Liver (tissue), 9 donors: ENCODE results near the gene FOCAD. TPM values are rescaled to one million over a fixed set of nuclear protein-coding genes. Genes with fewer than 3 reads are reported as not detected.

ENCODE experiments used
- DNase-seq: peaks from one replicate; pipeline ENCODE4 v3.0.0-alpha.2; 2017; ENCODE audit warnings: low spot score
- H3K27ac ChIP-seq, 2 donors: one replicate each; pipeline ENCODE4 v1.7.0; 2013; ENCODE audit warnings: inconsistent platforms in 2 of 2, low read length in 2 of 2, control low read depth in 1 of 2, low read depth in 1 of 2, mild to moderate bottlenecking in 1 of 2
- H3K27me3 ChIP-seq, 4 donors: one replicate each; pipeline versions ENCODE4 v1.6.1 to v1.7.0; 2013; ENCODE audit warnings: low read length in 3 of 4, inconsistent platforms in 1 of 4, mild to moderate bottlenecking in 1 of 4, moderate library complexity in 1 of 4; ENCODE audit not compliant: control insufficient read depth in 4 of 4, insufficient read depth in 4 of 4
- H3K36me3 ChIP-seq, 4 donors: one replicate each; pipeline versions ENCODE4 v1.6.1 to v1.7.0; 2013; ENCODE audit warnings: low read length in 3 of 4, mild to moderate bottlenecking in 3 of 4, low read depth in 1 of 4, moderate library complexity in 1 of 4; ENCODE audit not compliant: control insufficient read depth in 4 of 4, insufficient read depth in 3 of 4
- H3K4me1 ChIP-seq, 4 donors: one replicate each; pipeline versions ENCODE4 v1.6.1 to v1.7.0; 2013; ENCODE audit warnings: low read length in 3 of 4, mild to moderate bottlenecking in 3 of 4, moderate library complexity in 1 of 4; ENCODE audit not compliant: control insufficient read depth in 4 of 4, insufficient read depth in 4 of 4
- H3K4me3 ChIP-seq, 3 donors: one replicate each; pipeline versions ENCODE4 v1.6.1 to v1.7.0; 2013; ENCODE audit warnings: low read length in 3 of 3, control low read depth in 1 of 3, low read depth in 1 of 3, mild to moderate bottlenecking in 1 of 3
- H3K9ac ChIP-seq, 2 donors: one replicate each; pipeline ENCODE4 v1.7.0; 2013; ENCODE audit warnings: low read length in 2 of 2, mild to moderate bottlenecking in 2 of 2, moderate library complexity in 2 of 2, control low read depth in 1 of 2, low read depth in 1 of 2
- H3K9me3 ChIP-seq, 4 donors: one replicate each; pipeline versions ENCODE4 v1.6.1 to v1.7.0; 2013; ENCODE audit warnings: low read length in 3 of 4; ENCODE audit not compliant: control insufficient read depth in 4 of 4
- EGR1 ChIP-seq, 2 donors: IDR thresholded peaks; 2 replicates each; pipeline ENCODE4 v1.6.1; 2016 to 2018; ENCODE audit warnings: antibody characterized with exemption in 2 of 2, low read depth in 2 of 2
- FOXA1 ChIP-seq: IDR thresholded peaks from 2 replicates; pipeline ENCODE4 v1.6.1; 2016; ENCODE audit warnings: antibody characterized with exemption
- FOXA2 ChIP-seq: IDR thresholded peaks from 2 replicates; pipeline ENCODE4 v1.6.1; 2016; ENCODE audit warnings: antibody characterized with exemption
- GABPA ChIP-seq, 2 donors: IDR thresholded peaks in 1 of 2; conservative IDR thresholded peaks in 1 of 2; 2 replicates each; pipeline ENCODE4 v1.6.1; 2016; ENCODE audit warnings: antibody characterized with exemption in 2 of 2, mild to moderate bottlenecking in 1 of 2, moderate library complexity in 1 of 2
- HNF4A ChIP-seq, 2 donors: conservative IDR thresholded peaks; 2 replicates each; pipeline ENCODE4 v1.6.1; 2016; ENCODE audit warnings: antibody characterized with exemption in 2 of 2, mild to moderate bottlenecking in 2 of 2
- HNF4G ChIP-seq: IDR thresholded peaks from 2 replicates; pipeline ENCODE4 v1.6.1; 2016; ENCODE audit warnings: antibody characterized with exemption
- JUND ChIP-seq, 2 donors: IDR thresholded peaks; 2 replicates each; pipeline ENCODE4 v1.6.1; 2016; ENCODE audit warnings: antibody characterized with exemption in 2 of 2
- NR2F2 ChIP-seq: IDR thresholded peaks from 2 replicates; pipeline ENCODE4 v1.6.1; 2016; ENCODE audit warnings: antibody characterized with exemption
- RAD21 ChIP-seq, 2 donors: IDR thresholded peaks; 2 replicates each; pipeline ENCODE4 v1.6.1; 2016; ENCODE audit warnings: antibody characterized with exemption in 2 of 2, mild to moderate bottlenecking in 2 of 2
- RXRA ChIP-seq, 2 donors: IDR thresholded peaks; 2 replicates each; pipeline ENCODE4 v1.6.1; 2017 to 2018; ENCODE audit warnings: antibody characterized with exemption in 2 of 2, mild to moderate bottlenecking in 1 of 2
- SP1 ChIP-seq: IDR thresholded peaks from 2 replicates; pipeline ENCODE4 v1.6.1; 2018; ENCODE audit warnings: antibody characterized with exemption, mild to moderate bottlenecking
- TAF1 ChIP-seq: conservative IDR thresholded peaks from 2 replicates; pipeline ENCODE4 v1.6.1; 2016; ENCODE audit warnings: antibody characterized with exemption, mild to moderate bottlenecking
- YY1 ChIP-seq: IDR thresholded peaks from 2 replicates; pipeline ENCODE4 v1.6.1; 2016; ENCODE audit warnings: antibody characterized with exemption, mild to moderate bottlenecking
- WGBS: extraction: QIAGEN DNeasy Blood & Tissue Kit; methylation state at CpG from one replicate; pipeline ENCODE4 v1.1.7; 2013; 5-methylcytosine and 5-hydroxymethylcytosine counted together
- polyA plus RNA-seq, 2 donors: library from polyadenylated mRNA; stranded (reverse) in 1 of 2; unstranded in 1 of 2; fragments of 200-250 nt in 1 of 2; fragments of >200 nt in 1 of 2; fragmentation: Nextera tagmentation in 1 of 2; extraction: Ambion mirVana in 1 of 2; gene quantifications; one replicate each; pipeline versions ENCODE4 v1.2.1 to v1.2.3, GENCODE V29; 2013 to 2015
- total RNA-seq, 2 donors: library from RNA; depleted of rRNA; stranded (reverse); fragments of >200 nt; gene quantifications; one replicate each; pipeline ENCODE4 v1.2.3, GENCODE V29; 2014
- TF ChIP-seq, protein P1 (sequence below): fragments of 150-350 bp; IDR thresholded peaks from 2 replicates; pipeline ENCODE4 v1.5.1; 2017; ENCODE audit warnings: improper control_type of control experiment, low read depth, low read length; ENCODE audit not compliant: missing input control
- TF ChIP-seq, protein P2 (sequence below): IDR thresholded peaks from 2 replicates; pipeline ENCODE4 v1.6.1; 2016; ENCODE audit warnings: antibody characterized with exemption
- TF ChIP-seq, protein P3 (sequence below): IDR thresholded peaks from 2 replicates; pipeline ENCODE4 v1.6.1; 2016; ENCODE audit warnings: antibody characterized with exemption
- TF ChIP-seq, protein P4 (sequence below): IDR thresholded peaks from 2 replicates; pipeline ENCODE4 v1.6.1; 2016; ENCODE audit warnings: antibody characterized with exemption, mild to moderate bottlenecking
- donor health status: healthy.
- donor health status: healthy.
- donor health status: healthy.
- donor health status: healthy.
- donor health status: healthy.

Gene FOCAD
- total and polyA plus RNA-seq, 4 donors, result 3.2 to 21.0 (median 10.3) TPM

DNA sequence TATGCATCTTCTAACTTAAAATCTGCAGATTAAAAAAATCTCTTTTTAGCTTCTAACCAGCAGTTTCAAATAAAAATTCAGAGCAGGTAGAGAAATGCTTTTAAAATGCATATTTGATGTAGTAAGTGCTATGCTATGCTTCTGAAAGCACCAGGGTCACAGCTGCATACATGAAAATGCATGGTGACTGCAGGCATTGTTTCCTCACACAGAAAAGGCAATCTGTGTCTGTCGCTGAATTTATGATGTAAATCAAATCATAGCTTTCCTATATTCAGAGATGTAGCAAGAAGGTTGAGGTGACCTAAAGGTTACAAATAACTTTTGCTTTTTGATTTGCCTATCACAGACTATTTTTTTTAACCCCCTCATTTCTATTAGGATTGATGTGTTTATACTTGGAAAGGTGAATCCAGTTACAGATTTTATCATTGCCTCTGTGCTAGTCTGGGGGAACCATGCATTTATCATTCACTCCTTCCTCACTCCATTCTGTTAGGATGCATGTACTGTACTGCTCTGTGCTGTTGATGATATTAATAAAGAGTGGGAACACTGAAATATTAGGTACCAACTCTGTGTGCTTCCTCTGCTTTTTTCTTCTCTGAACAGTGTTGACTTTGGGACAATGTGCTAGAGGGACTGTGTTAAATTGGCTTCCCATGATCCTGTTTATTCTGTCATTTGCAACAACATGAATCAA is 65.6 kb downstream of the FOCAD start:
- 92% methylated on average over 1 of the region's 1 CpG for WGBS
- H3K4me1 ChIP-seq, result peaks cover 0 to 10% (median 5%) of the 10 kb centered on the region in 4 donors
- H3K4me3 ChIP-seq, result no peak overlapping the region
- H3K9ac ChIP-seq, result no peak overlapping the region
- no peaks in the 10 kb centered on the region for H3K9me3 ChIP-seq
- H3K27ac ChIP-seq, result no peak overlapping the region
- TF ChIP-seq EGR1 (IDR thresholded peaks at IDR 0.05; ENCODE audit: low read depth in 2 of 2) (no peak), TAF1 (no peak), GABPA (IDR thresholded peaks at IDR 0.05 in 1 of 2, conservative IDR thresholded peaks at IDR 0.05 in 1 of 2) (no peak), JUND (IDR thresholded peaks at IDR 0.05) (no peak), NR2F2 (no peak), HNF4G (no peak), SP1 (no peak), YY1 (no peak), RXRA (IDR thresholded peaks at IDR 0.05) (no peak)
- TF ChIP-seq, protein P1, sequence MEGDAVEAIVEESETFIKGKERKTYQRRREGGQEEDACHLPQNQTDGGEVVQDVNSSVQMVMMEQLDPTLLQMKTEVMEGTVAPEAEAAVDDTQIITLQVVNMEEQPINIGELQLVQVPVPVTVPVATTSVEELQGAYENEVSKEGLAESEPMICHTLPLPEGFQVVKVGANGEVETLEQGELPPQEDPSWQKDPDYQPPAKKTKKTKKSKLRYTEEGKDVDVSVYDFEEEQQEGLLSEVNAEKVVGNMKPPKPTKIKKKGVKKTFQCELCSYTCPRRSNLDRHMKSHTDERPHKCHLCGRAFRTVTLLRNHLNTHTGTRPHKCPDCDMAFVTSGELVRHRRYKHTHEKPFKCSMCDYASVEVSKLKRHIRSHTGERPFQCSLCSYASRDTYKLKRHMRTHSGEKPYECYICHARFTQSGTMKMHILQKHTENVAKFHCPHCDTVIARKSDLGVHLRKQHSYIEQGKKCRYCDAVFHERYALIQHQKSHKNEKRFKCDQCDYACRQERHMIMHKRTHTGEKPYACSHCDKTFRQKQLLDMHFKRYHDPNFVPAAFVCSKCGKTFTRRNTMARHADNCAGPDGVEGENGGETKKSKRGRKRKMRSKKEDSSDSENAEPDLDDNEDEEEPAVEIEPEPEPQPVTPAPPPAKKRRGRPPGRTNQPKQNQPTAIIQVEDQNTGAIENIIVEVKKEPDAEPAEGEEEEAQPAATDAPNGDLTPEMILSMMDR, result no peak
- H3K27me3 ChIP-seq, result no peaks in the 10 kb centered on the region
- no peak for DNase-seq
- H3K36me3 ChIP-seq, result no peaks in the 10 kb centered on the region

DNA sequence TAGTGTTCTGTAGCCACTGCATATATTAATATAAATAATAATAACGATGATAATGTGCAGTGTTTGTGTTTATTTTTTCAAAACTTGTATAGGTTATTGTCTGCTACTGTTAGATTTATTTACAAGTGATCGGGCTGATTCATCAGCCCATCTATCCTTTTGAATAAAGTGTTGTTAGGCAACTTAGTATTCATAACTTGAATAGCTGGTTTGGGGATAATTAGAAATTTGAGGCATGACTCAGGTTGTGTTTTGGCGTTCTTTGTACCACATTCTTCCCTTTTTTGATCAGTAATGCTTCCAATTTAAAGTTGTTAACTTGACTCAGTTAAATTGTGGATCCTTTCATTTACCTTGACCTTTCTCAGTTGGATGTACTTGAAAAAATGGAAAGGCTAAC is 69.7 kb downstream of the FOCAD start:
- WGBS, result 96% methylated on average over 3 of the region's 3 CpGs
- Histone ChIP-seq H3K4me3 (no peak overlapping the region), H3K4me1 (no peaks in the 10 kb centered on the region), H3K9ac (no peak overlapping the region), H3K9me3 (no peaks in the 10 kb centered on the region), H3K27me3 (no peaks in the 10 kb centered on the region), H3K27ac (no peak overlapping the region), H3K36me3 (no peaks in the 10 kb centered on the region)
- DNase-seq, result no peak
- TF ChIP-seq, protein P2, sequence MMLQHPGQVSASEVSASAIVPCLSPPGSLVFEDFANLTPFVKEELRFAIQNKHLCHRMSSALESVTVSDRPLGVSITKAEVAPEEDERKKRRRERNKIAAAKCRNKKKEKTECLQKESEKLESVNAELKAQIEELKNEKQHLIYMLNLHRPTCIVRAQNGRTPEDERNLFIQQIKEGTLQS, result no peak
- TF ChIP-seq RXRA (IDR thresholded peaks at IDR 0.05), result no peak
- TF ChIP-seq NR2F2, result no peak

DNA sequence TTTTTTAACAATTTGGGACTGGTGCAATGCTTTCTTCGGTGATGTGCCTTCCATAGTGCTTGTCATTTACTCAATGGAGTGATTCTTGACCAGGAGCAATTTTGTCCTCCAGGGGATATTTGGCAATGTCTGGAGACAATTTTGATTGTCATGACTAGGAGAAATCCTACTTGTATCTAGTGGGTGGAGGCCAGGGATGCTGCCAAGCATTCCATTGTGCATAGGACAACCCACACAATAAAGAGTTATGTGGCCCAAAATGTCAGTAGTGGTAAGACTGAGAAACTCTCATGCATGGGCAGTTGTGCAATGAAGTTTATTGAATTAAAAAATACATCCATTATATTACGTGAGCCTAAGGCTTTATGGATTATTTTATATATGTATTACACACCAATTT is 70.5 kb downstream of the FOCAD start:
- 99% methylated on average over 2 of the region's 2 CpGs for WGBS
- Histone ChIP-seq H3K27me3 (no peaks in the 10 kb centered on the region), H3K9me3 (no peaks in the 10 kb centered on the region), H3K27ac (no peak overlapping the region), H3K4me1 (no peaks in the 10 kb centered on the region), H3K36me3 (no peaks in the 10 kb centered on the region), H3K9ac (no peak overlapping the region), H3K4me3 (no peak overlapping the region)
- DNase-seq, result no peak
- TF ChIP-seq YY1, result no peak
- TF ChIP-seq, protein P3, sequence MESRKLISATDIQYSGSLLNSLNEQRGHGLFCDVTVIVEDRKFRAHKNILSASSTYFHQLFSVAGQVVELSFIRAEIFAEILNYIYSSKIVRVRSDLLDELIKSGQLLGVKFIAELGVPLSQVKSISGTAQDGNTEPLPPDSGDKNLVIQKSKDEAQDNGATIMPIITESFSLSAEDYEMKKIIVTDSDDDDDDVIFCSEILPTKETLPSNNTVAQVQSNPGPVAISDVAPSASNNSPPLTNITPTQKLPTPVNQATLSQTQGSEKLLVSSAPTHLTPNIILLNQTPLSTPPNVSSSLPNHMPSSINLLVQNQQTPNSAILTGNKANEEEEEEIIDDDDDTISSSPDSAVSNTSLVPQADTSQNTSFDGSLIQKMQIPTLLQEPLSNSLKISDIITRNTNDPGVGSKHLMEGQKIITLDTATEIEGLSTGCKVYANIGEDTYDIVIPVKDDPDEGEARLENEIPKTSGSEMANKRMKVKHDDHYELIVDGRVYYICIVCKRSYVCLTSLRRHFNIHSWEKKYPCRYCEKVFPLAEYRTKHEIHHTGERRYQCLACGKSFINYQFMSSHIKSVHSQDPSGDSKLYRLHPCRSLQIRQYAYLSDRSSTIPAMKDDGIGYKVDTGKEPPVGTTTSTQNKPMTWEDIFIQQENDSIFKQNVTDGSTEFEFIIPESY, result no peak
- no peak for TF ChIP-seq TAF1
- TF ChIP-seq RXRA (IDR thresholded peaks at IDR 0.05), result no peak
- TF ChIP-seq, protein P1, result no peak
- no peak for TF ChIP-seq HNF4G
- TF ChIP-seq EGR1 (IDR thresholded peaks at IDR 0.05; ENCODE audit: low read depth in 2 of 2), result no peak
- TF ChIP-seq NR2F2, result no peak
- no peak for TF ChIP-seq FOXA1
- no peak for TF ChIP-seq FOXA2
- TF ChIP-seq, protein P4, sequence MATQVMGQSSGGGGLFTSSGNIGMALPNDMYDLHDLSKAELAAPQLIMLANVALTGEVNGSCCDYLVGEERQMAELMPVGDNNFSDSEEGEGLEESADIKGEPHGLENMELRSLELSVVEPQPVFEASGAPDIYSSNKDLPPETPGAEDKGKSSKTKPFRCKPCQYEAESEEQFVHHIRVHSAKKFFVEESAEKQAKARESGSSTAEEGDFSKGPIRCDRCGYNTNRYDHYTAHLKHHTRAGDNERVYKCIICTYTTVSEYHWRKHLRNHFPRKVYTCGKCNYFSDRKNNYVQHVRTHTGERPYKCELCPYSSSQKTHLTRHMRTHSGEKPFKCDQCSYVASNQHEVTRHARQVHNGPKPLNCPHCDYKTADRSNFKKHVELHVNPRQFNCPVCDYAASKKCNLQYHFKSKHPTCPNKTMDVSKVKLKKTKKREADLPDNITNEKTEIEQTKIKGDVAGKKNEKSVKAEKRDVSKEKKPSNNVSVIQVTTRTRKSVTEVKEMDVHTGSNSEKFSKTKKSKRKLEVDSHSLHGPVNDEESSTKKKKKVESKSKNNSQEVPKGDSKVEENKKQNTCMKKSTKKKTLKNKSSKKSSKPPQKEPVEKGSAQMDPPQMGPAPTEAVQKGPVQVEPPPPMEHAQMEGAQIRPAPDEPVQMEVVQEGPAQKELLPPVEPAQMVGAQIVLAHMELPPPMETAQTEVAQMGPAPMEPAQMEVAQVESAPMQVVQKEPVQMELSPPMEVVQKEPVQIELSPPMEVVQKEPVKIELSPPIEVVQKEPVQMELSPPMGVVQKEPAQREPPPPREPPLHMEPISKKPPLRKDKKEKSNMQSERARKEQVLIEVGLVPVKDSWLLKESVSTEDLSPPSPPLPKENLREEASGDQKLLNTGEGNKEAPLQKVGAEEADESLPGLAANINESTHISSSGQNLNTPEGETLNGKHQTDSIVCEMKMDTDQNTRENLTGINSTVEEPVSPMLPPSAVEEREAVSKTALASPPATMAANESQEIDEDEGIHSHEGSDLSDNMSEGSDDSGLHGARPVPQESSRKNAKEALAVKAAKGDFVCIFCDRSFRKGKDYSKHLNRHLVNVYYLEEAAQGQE, result no peak
- TF ChIP-seq HNF4A (conservative IDR thresholded peaks at IDR 0.05), result no peak
- no peak for TF ChIP-seq SP1
- TF ChIP-seq RAD21 (IDR thresholded peaks at IDR 0.05), result no peak
- TF ChIP-seq, protein P2, result no peak
